RWPE1 (cell line): ENCODE measurements around the gene MMD.
A peak's percentile ranks its signal among the peaks of the same experiment; 100 is the strongest.

Experiments used
- CTCF ChIA-PET: fragments of 350-600 bp; sonication (Branson Sonifier 250); formaldehyde crosslinking; extraction: SDS; loops from one replicate; lab custom pipeline; 2021; lab: Yijun Ruan, JAX
- POLR2A ChIA-PET: fragments of 400-600 bp; formaldehyde crosslinking; extraction: SDS; loops from one replicate; lab custom pipeline; 2020; ENCODE audit warnings: antibody characterized with exemption; ENCODE audit not compliant: low non-redundant PET; lab: Yijun Ruan, JAX
- DNase-seq: peaks from one replicate; pipeline ENCODE4 v3.0.0; 2012; ENCODE audit warnings: low spot score
- H3K27ac ChIP-seq: fragments of 450-650 bp; 2 replicates; pipeline ENCODE4 v1.5.1; 2017
- TF ChIP-seq, protein P1 (sequence below): fragments of 450-650 bp; conservative IDR thresholded peaks from 2 replicates; pipeline ENCODE4 v1.5.1; 2017; ENCODE audit warnings: low read depth, mild to moderate bottlenecking

Gene MMD

DNA sequence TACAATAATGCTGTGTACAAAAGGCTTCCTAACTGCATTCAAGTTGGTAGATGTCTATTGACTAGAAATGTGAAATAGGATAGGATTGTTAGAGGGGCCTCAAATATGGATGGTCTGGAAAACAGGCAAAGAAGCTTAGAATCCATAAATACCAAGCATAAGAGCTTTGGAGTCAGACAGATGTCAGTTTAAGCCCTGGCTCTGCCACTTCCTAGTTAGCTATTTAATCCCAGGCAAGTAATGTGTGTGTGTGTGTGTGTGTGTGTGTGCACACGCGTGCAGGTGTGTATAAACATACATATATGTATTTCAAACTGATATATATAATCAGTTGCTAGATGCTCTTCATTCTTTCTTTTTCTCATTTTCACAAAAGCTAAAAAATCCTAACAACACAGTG lies 66.7 kb downstream of the MMD start:
- POLR2A ChIA-PET, result no interaction called here
- CTCF ChIA-PET, result no interaction called here
- H3K27ac ChIP-seq, result no peak overlapping the region
- no peak for DNase-seq
- TF ChIP-seq, protein P1, sequence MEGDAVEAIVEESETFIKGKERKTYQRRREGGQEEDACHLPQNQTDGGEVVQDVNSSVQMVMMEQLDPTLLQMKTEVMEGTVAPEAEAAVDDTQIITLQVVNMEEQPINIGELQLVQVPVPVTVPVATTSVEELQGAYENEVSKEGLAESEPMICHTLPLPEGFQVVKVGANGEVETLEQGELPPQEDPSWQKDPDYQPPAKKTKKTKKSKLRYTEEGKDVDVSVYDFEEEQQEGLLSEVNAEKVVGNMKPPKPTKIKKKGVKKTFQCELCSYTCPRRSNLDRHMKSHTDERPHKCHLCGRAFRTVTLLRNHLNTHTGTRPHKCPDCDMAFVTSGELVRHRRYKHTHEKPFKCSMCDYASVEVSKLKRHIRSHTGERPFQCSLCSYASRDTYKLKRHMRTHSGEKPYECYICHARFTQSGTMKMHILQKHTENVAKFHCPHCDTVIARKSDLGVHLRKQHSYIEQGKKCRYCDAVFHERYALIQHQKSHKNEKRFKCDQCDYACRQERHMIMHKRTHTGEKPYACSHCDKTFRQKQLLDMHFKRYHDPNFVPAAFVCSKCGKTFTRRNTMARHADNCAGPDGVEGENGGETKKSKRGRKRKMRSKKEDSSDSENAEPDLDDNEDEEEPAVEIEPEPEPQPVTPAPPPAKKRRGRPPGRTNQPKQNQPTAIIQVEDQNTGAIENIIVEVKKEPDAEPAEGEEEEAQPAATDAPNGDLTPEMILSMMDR, result no peak

DNA sequence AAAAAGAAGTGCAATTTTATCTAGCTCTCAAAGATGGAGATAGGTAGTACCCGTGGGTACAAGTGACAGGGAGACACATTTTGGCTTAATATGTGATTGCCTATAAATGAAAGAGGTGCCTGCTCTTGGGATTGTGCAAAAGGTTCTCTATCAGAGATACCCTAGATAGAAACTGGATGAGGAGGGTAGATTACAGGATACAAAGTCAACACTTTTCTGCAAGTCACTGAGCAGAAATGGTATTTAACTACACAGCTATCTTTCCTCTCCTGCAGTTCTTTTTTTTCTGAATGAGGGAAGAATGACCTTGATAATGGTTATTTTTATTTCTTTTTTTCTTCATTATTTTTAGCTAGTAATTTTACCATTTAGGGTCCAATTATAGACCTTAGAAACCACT lies 67.6 kb downstream of the MMD start:
- TF ChIP-seq, protein P1, result no peak
- ChIA-PET CTCF (interaction anchor here (0.7 to 0.9 kb wide), 2 partner anchors 160 to 360 kb away, joined by 3 to 5 read pairs; no protein-coding TSS in a partner anchor), POLR2A (no interaction called here)
- no peak overlapping the region for H3K27ac ChIP-seq
- DNase-seq, result no peak

DNA sequence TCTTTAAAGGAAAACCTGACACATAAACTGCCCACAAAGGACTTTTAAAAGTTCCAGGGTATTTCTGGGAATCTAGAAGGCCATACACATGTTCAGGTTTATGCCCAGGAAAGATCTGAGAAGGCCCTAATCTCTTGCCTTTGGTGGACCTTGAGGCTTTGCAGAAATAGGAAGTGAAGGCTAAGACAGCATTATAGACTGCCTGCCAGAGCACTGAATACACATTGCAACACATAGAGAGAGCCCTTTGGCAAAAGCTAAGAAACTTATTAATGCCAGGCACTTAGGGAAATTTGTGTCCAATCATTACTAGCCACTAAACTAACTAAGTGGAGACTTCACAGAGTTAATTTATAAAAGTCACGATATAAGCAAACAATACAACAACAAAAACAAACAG lies 70.4 kb downstream of the MMD start:
- TF ChIP-seq, protein P1, result no peak
- no peak for DNase-seq
- no peak overlapping the region for H3K27ac ChIP-seq
- CTCF ChIA-PET, result interaction anchor here (0.6 to 1.1 kb wide), 2 partner anchors 10 to 163 kb away, joined by 3 read pairs; no protein-coding TSS in a partner anchor
- POLR2A ChIA-PET, result no interaction called here

DNA sequence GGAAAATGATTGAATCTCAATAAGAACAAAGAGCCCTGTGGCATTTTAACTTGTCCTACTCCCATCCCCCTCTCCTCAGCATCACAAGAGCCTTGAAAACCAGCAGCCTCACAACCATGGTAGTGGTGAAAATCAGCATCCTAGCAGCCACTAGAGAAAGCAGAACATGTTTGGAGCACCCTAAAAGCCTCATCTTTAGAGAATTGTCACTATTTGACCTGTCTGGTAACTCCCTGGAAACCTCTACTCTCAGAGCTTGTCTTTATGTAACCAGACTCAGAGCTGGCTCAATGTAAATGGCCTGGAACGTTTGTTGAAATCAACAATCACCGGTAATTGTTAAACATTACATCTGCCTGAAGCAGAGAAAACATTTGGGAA lies 70.8 kb downstream of the MMD start:
- ChIA-PET CTCF (no interaction called here), POLR2A (no interaction called here)
- H3K27ac ChIP-seq, result no peak overlapping the region
- no peak for DNase-seq
- TF ChIP-seq, protein P1, result no peak

DNA sequence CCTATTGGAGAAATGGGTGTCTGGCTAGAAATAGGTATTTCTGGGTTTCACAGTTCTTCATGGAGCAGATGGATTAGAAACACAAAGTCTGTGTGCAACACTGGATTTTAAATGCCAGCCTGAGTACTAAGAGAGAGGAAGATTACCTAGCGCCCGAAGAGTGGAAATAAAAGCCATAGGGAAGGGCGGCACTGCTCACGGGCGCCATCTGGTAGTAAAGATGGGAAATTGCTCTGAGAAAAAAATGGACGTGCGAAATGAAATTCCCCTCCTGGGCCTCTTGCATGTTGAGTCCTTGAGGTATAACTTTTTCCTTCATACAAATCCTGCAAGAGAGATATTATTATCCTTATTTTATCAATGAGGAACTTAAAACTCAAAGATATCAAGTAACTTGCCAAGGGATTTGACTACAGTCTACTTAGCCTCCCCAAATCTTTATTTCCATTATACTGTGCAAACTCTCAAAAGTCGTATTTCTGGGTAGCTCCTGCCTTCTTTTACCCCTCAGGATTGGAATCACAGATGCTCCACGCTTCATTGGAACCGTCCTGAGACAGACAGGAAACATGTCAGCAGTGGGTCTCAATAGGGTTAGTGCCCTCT lies 72.8 kb downstream of the MMD start:
- TF ChIP-seq, protein P1, result peak; percentile 96
- DNase-seq, result peak; percentile 44
- ChIA-PET CTCF (interaction anchor here (0.5 to 2.7 kb wide), 11 partner anchors 49 to 356 kb away, joined by 3 to 18 read pairs (median 4); no protein-coding TSS in a partner anchor), POLR2A (no interaction called here)
- no peak overlapping the region for H3K27ac ChIP-seq

DNA sequence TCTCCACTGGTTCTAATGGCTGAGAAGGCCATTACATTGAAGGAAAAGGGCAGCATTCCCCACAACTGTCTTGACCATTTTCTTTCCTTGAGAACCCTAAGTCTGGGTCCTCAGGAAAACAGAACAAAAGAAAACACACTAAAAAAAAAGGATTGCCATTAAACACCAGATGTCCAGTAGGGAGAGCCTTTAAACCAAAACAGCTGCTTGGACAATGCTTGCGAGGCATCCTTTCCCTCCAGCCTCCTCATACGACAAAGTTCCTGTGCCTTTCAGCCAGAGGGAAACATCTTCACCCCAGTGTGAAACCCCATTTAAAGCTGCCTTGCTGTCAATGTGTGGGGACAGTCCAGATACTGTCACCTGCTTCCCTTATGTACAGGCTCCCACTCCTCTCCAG lies 74.3 kb downstream of the MMD start:
- ChIA-PET POLR2A (no interaction called here), CTCF (interaction anchor here (0.7 to 2.7 kb wide), 5 partner anchors 41 to 355 kb away, joined by 3 to 18 read pairs (median 5); no protein-coding TSS in a partner anchor)
- DNase-seq, result no peak
- no peak overlapping the region for H3K27ac ChIP-seq
- TF ChIP-seq, protein P1, result no peak
